HG03354 (cell line): Measurements from ENCODE around the gene ZSWIM4.
"Not testable (repeated sequence)": the region's sequence is repeated elsewhere in the genome, so short reads cannot be mapped to it uniquely, and the experiment has no call there.

ENCODE experiments used
- ATAC-seq: cut with Tn5 transposase; IDR thresholded peaks from one replicate; pipeline ENCODE4 v1.9.1; 2021; ENCODE audit warnings: mild to moderate bottlenecking; ENCODE audit not compliant: unreplicated experiment, poor library complexity, severe bottlenecking

Gene ZSWIM4

GRCh38 chr19:13844130-13844631 is 48.9 kb downstream of the ZSWIM4 start:
- ATAC-seq: no peak

GRCh38 chr19:13846557-13847406 is 51.5 kb downstream of the ZSWIM4 start:
- peak; percentile 63 for ATAC-seq

GRCh38 chr19:13847407-13848339 is 52.4 kb downstream of the ZSWIM4 start:
- peak; percentile 20 for ATAC-seq

GRCh38 chr19:13848340-13848677 is 53.1 kb downstream of the ZSWIM4 start:
- no peak for ATAC-seq

- ATAC-seq: no peak
These were observed 53.8 kb downstream of the ZSWIM4 start for GRCh38 chr19:13848798-13849676.

GRCh38 chr19:13849991-13850909 is 55.0 kb downstream of the ZSWIM4 start:
- ATAC-seq: no peak

- ATAC-seq: no peak
These were observed 55.9 kb downstream of the ZSWIM4 start for GRCh38 chr19:13850910-13851733.

- ATAC-seq: not testable (repeated sequence)
These were observed 56.5 kb downstream of the ZSWIM4 start for GRCh38 chr19:13851734-13852114.

- ATAC-seq: not testable (repeated sequence)
These were observed 57.0 kb downstream of the ZSWIM4 start for GRCh38 chr19:13852171-13852707.

- no peak for ATAC-seq
These were observed 61.3 kb downstream of the ZSWIM4 start for GRCh38 chr19:13856497-13856896.

- no peak for ATAC-seq
These were observed 64.2 kb downstream of the ZSWIM4 start for GRCh38 chr19:13859361-13859880.

GRCh38 chr19:13860679-13861391 is 65.6 kb downstream of the ZSWIM4 start:
- ATAC-seq: no peak

GRCh38 chr19:13861392-13861713 is 66.1 kb downstream of the ZSWIM4 start:
- ATAC-seq: no peak

GRCh38 chr19:13861714-13862531 is 66.7 kb downstream of the ZSWIM4 start:
- peak; percentile 70 for ATAC-seq

- no peak for ATAC-seq
These were observed 68.9 kb downstream of the ZSWIM4 start for GRCh38 chr19:13864046-13864666.
